Mucosa of gallbladder (tissue), 1 donor: ENCODE data around the gene CALHM1. TPM values are rescaled to one million over a fixed set of nuclear protein-coding genes. Genes with fewer than 3 reads are reported as not detected.
"Not testable (repeated sequence)": the region's sequence is repeated elsewhere in the genome, so short reads cannot be mapped to it uniquely, and the experiment has no call there.

Experiments used
- DNase-seq: peaks from one replicate; pipeline ENCODE4 v3.0.0-alpha.2; 2020; ENCODE audit warnings: low spot score
- total RNA-seq: library from RNA; stranded (reverse); gene quantifications from one replicate; pipeline ENCODE4 v1.2.1, GENCODE V29; 2021
- donor health status: DM: no; HTN: no; CAD: no.

The CALHM1 gene
- total RNA-seq, 1 donor from 2014 or later: not detected

- no peak for DNase-seq
Measured at GRCh38 chr10:103429647-103430046, 29.1 kb downstream of the CALHM1 start.

- DNase-seq: no peak
Measured at GRCh38 chr10:103428989-103429643, 29.6 kb downstream of the CALHM1 start.

- no peak for DNase-seq
Measured at GRCh38 chr10:103427866-103428265, 30.8 kb downstream of the CALHM1 start.

- DNase-seq: no peak
Measured at GRCh38 chr10:103423748-103424147, 35.0 kb downstream of the CALHM1 start.

GRCh38 chr10:103419101-103419500, 39.6 kb downstream of the CALHM1 start:
- no peak for DNase-seq

GRCh38 chr10:103417601-103418000, 41.1 kb downstream of the CALHM1 start:
- no peak for DNase-seq

- DNase-seq: not testable (repeated sequence)
Measured at GRCh38 chr10:103417148-103417469, 41.6 kb downstream of the CALHM1 start.

GRCh38 chr10:103416436-103417147, 42.1 kb downstream of the CALHM1 start:
- DNase-seq: peak; percentile 78

GRCh38 chr10:103415581-103415980, 43.1 kb downstream of the CALHM1 start:
- no peak for DNase-seq

GRCh38 chr10:103413564-103413963, 45.1 kb downstream of the CALHM1 start:
- no peak for DNase-seq

Other genes with a start within 250 kb of the CALHM1 start
- gene RPEL1, start 213.0 kb downstream of the CALHM1 start, total RNA-seq: 0.09 TPM
- 0.40 TPM for gene INA, start 181.8 kb downstream of the CALHM1 start, total RNA-seq
- 5.2 TPM for gene PCGF6, start 107.8 kb downstream of the CALHM1 start, total RNA-seq
- 4.1 TPM for gene TAF5, start 90.9 kb downstream of the CALHM1 start, total RNA-seq
- gene ATP5MK, start 62.4 kb downstream of the CALHM1 start, total RNA-seq: 309 TPM
- 19.5 TPM for gene PDCD11, start 62.3 kb downstream of the CALHM1 start, total RNA-seq
- gene CALHM2, start 6.5 kb downstream of the CALHM1 start, total RNA-seq: 24.8 TPM
- not detected for gene CALHM3, start 20.3 kb upstream of the CALHM1 start, total RNA-seq
- gene NEURL1, start 34.8 kb upstream of the CALHM1 start, total RNA-seq: 4.9 TPM